PC-3 (cell line): ENCODE results near the gene CAMSAP1. TPM values are rescaled to one million over a fixed set of nuclear protein-coding genes. Genes with fewer than 3 reads are reported as not detected.

ENCODE experiments used
- ATAC-seq: fragments of 200-7000 bp; cut with Tn5 transposase; 2 replicates; pipeline ENCODE4 v1.9.1; 2020; ENCODE audit warnings: mild to moderate bottlenecking, moderate library complexity
- BruUV-seq: library from RNA; stranded (reverse); fragments of 400-500 nt; replicated peaks from 2 replicates; lab custom pipeline; 2021; lab: Mats Ljungman, UMichigan
- CTCF ChIA-PET: fragments of 300-600 bp; sonication (Branson Sonifier 250); formaldehyde crosslinking; loops from one replicate; lab custom pipeline; 2022; ENCODE audit warnings: antibody characterized with exemption; lab: Charles Lee
- POLR2A ChIA-PET: fragments of 300-600 bp; sonication (Branson Sonifier 250); formaldehyde crosslinking; loops from one replicate; lab custom pipeline; 2022; ENCODE audit warnings: antibody characterized with exemption; ENCODE audit not compliant: unreplicated experiment; lab: Charles Lee
- DNase-seq: peaks from one replicate; pipeline ENCODE4 v3.0.0-alpha.2; 2015
- H2AFZ ChIP-seq: fragments of 300-600 bp; sonication (generic); 2 replicates; pipeline ENCODE4 v1.6.0; 2016; ENCODE audit warnings: antibody characterized with exemption, low read length
- H3F3A ChIP-seq: fragments of 300-600 bp; sonication (generic); one replicate; pipeline ENCODE4 v1.6.0; 2017; ENCODE audit warnings: antibody characterized with exemption, low read length, control low read depth, mild to moderate bottlenecking; ENCODE audit not compliant: unreplicated experiment
- H3K27ac ChIP-seq: fragments of 300-600 bp; sonication (generic); 2 replicates; pipeline ENCODE4 v1.5.1; 2016; ENCODE audit warnings: mild to moderate bottlenecking, low read length
- H3K27me3 ChIP-seq: fragments of 300-600 bp; sonication (generic); 2 replicates; pipeline ENCODE4 v1.6.1; 2016; ENCODE audit warnings: low read length, mixed read lengths
- H3K36me3 ChIP-seq: fragments of 300-600 bp; sonication (generic); 2 replicates; pipeline ENCODE4 v1.6.1; 2016; ENCODE audit warnings: low read depth, mixed run types, low read length, mixed read lengths
- H3K4me1 ChIP-seq: fragments of 300-600 bp; sonication (generic); 2 replicates; pipeline ENCODE4 v1.5.1; 2016; ENCODE audit warnings: low read length; ENCODE audit not compliant: insufficient read depth
- H3K4me2 ChIP-seq: fragments of 300-600 bp; sonication (generic); 2 replicates; pipeline ENCODE4 v1.6.0; 2016; ENCODE audit warnings: low read length
- H3K4me3 ChIP-seq: fragments of 300-600 bp; sonication (generic); 2 replicates; pipeline ENCODE4 v1.5.1; 2016; ENCODE audit warnings: mild to moderate bottlenecking, low read length, mixed read lengths
- H3K79me2 ChIP-seq: fragments of 300-600 bp; sonication (generic); 2 replicates; pipeline ENCODE4 v1.6.1; 2017; ENCODE audit warnings: low read length, mixed read lengths
- H3K9ac ChIP-seq: fragments of 300-600 bp; sonication (generic); 2 replicates; pipeline ENCODE4 v1.6.0; 2016; ENCODE audit warnings: mild to moderate bottlenecking, low read length
- H3K9me2 ChIP-seq: fragments of 300-600 bp; sonication (generic); replicated peaks from 2 replicates; pipeline ENCODE4 v1.6.1; 2016; ENCODE audit warnings: mixed run types, low read length, mixed read lengths
- H3K9me3 ChIP-seq: fragments of 300-600 bp; sonication (generic); 2 replicates; pipeline ENCODE4 v1.6.1; 2016; ENCODE audit warnings: low read length, mixed read lengths
- H4K20me1 ChIP-seq: fragments of 300-600 bp; sonication (generic); 2 replicates; pipeline ENCODE4 v1.6.1; 2016; ENCODE audit warnings: low read length, mixed read lengths
- CTCF ChIP-seq: fragments of 300-600 bp; sonication (generic); conservative IDR thresholded peaks from 2 replicates; pipeline ENCODE4 v1.5.1; 2017; ENCODE audit warnings: antibody characterized with exemption, low read depth, mild to moderate bottlenecking, low read length
- EZH2 ChIP-seq: fragments of 300-600 bp; sonication (generic); IDR thresholded peaks from one replicate; pipeline ENCODE4 v1.6.1; 2017; ENCODE audit warnings: antibody characterized with exemption, mild to moderate bottlenecking, low read length; ENCODE audit not compliant: unreplicated experiment
- EZH2phosphoT487 ChIP-seq: fragments of 300-600 bp; sonication (generic); IDR thresholded peaks from 2 replicates; pipeline ENCODE4 v1.6.1; 2018; ENCODE audit warnings: mild to moderate bottlenecking, antibody characterized with exemption, low read length, borderline replicate concordance
- intact Hi-C: fragments of 100-400 bp; cut with micrococcal nuclease; formaldehyde crosslinking; loops from 2 replicates; pipeline ENCODE4 v1.9.0; 2023
- total RNA-seq: library from RNA; depleted of rRNA; stranded (reverse); fragments of >200 nt; gene quantifications from 2 replicates; pipeline ENCODE4 v1.2.3, GENCODE V29; 2014

CAMSAP1 gene
- total RNA-seq, 1 experiment from 2014 or later, result 16.4 TPM

- Histone ChIP-seq H2AFZ (no peak overlapping the region), H3K9ac (no peak overlapping the region), H3K4me3 (no peak overlapping the region), H3K4me2 (no peak overlapping the region), H3F3A (no peaks in the 10 kb centered on the region), H3K4me1 (no peaks in the 10 kb centered on the region), H3K27ac (no peak overlapping the region), H3K27me3 (no peaks in the 10 kb centered on the region), H3K36me3 (no peaks in the 10 kb centered on the region), H4K20me1 (no peaks in the 10 kb centered on the region), H3K79me2 (no peaks in the 10 kb centered on the region), H3K9me2 (no peaks in the 10 kb centered on the region), H3K9me3 (no peaks in the 10 kb centered on the region)
- BruUV-seq, result no TSS peak
- ChIA-PET CTCF (no interaction called here), POLR2A (no interaction called here)
- intact Hi-C loops, result no loop called here
- ATAC-seq (no peak), DNase-seq (no peak)
- TF ChIP-seq EZH2 (no peak), EZH2phosphoT487 (no peak), CTCF (no peak)
Observed at GRCh38 chr9:135774794-135775525, 132.4 kb downstream of the CAMSAP1 start.

- no TSS peak for BruUV-seq
- Histone ChIP-seq H4K20me1 (no peaks in the 10 kb centered on the region), H3K36me3 (no peaks in the 10 kb centered on the region), H3K79me2 (no peaks in the 10 kb centered on the region), H3F3A (no peaks in the 10 kb centered on the region), H2AFZ (no peak overlapping the region), H3K4me2 (no peak overlapping the region), H3K27me3 (no peaks in the 10 kb centered on the region), H3K9me3 (no peaks in the 10 kb centered on the region), H3K4me3 (no peak overlapping the region), H3K4me1 (no peaks in the 10 kb centered on the region), H3K9ac (no peak overlapping the region), H3K9me2 (no peaks in the 10 kb centered on the region), H3K27ac (no peak overlapping the region)
- ChIA-PET POLR2A (no interaction called here), CTCF (no interaction called here)
- DNase-seq, result no peak
- TF ChIP-seq CTCF (no peak), EZH2phosphoT487 (no peak), EZH2 (no peak)
- intact Hi-C loops, result no loop called here
- no peak for ATAC-seq
Observed at GRCh38 chr9:135774239-135774747, 133.1 kb downstream of the CAMSAP1 start.

- POLR2A ChIA-PET, result no interaction called here
- H3K36me3 ChIP-seq, result no peaks in the 10 kb centered on the region
- no peaks in the 10 kb centered on the region for H3F3A ChIP-seq
- no peak overlapping the region for H3K4me2 ChIP-seq
- H2AFZ ChIP-seq, result no peak overlapping the region
- no peak overlapping the region for H3K9ac ChIP-seq
- H3K4me1 ChIP-seq, result no peaks in the 10 kb centered on the region
- H3K9me2 ChIP-seq, result no peaks in the 10 kb centered on the region
- no peak overlapping the region for H3K27ac ChIP-seq
- CTCF ChIA-PET, result no interaction called here
- ATAC-seq, result no peak
- no peaks in the 10 kb centered on the region for H4K20me1 ChIP-seq
- no TSS peak for BruUV-seq
- H3K79me2 ChIP-seq, result no peaks in the 10 kb centered on the region
- DNase-seq, result no peak
- no peaks in the 10 kb centered on the region for H3K9me3 ChIP-seq
- intact Hi-C loops, result no loop called here
- TF ChIP-seq EZH2phosphoT487, result no peak
- TF ChIP-seq EZH2, result no peak
- no peak for TF ChIP-seq CTCF
- no peaks in the 10 kb centered on the region for H3K27me3 ChIP-seq
- H3K4me3 ChIP-seq, result no peak overlapping the region
Observed at GRCh38 chr9:135773530-135774238, 133.7 kb downstream of the CAMSAP1 start.
